Stimulated activated CD8-positive, alpha-beta memory T cell treated with anti-CD3 and anti-CD28 coated beads, Interleukin-4, amount 100 ng/mL, for 4 hours (primary cell): Measurements from ENCODE around the gene C1QL1.

Source experiments
- DNase-seq, 2 donors: peaks; one replicate each; pipeline ENCODE4 v3.0.0-alpha.2; 2020; ENCODE audit warnings: low read depth in 2 of 2, low spot score in 1 of 2

Gene C1QL1

GRCh38 chr17:44968225-44969143 lies at the start of gene C1QL1:
Gene C1QL1, minus strand, starts transcription at chr17:44968303. Its CDS starts 255 bp downstream, at chr17:44968048.
- DNase-seq = peak; percentile 66 to 72

GRCh38 chr17:45016823-45017222 lies 48.7 kb upstream of the C1QL1 start:
- no peak for DNase-seq

GRCh38 chr17:45016237-45016636 lies 48.1 kb upstream of the C1QL1 start:
- no peak for DNase-seq

GRCh38 chr17:45013021-45013997 lies 45.2 kb upstream of the C1QL1 start:
- DNase-seq = no peak

GRCh38 chr17:45011767-45012166 lies 43.7 kb upstream of the C1QL1 start:
- DNase-seq = no peak

- no peak for DNase-seq
Measured at GRCh38 chr17:45009676-45010467, 41.8 kb upstream of the C1QL1 start.

- DNase-seq = no peak
Measured at GRCh38 chr17:45008216-45008615, 40.1 kb upstream of the C1QL1 start.

- DNase-seq = no peak
Measured at GRCh38 chr17:45006927-45007461, 38.9 kb upstream of the C1QL1 start.

- no peak for DNase-seq
Measured at GRCh38 chr17:45005700-45006099, 37.6 kb upstream of the C1QL1 start.

- no peak for DNase-seq
Measured at GRCh38 chr17:45004388-45004787, 36.3 kb upstream of the C1QL1 start.

GRCh38 chr17:45003877-45004276 lies 35.8 kb upstream of the C1QL1 start:
- no peak for DNase-seq

GRCh38 chr17:45001310-45001709 lies 33.2 kb upstream of the C1QL1 start:
- DNase-seq = no peak

GRCh38 chr17:44999433-44999832 lies 31.3 kb upstream of the C1QL1 start:
- no peak for DNase-seq

GRCh38 chr17:44998646-44999045 lies 30.5 kb upstream of the C1QL1 start:
- DNase-seq = no peak

GRCh38 chr17:44997733-44998520 lies 29.8 kb upstream of the C1QL1 start:
- no peak for DNase-seq

GRCh38 chr17:44996304-44996703 lies 28.2 kb upstream of the C1QL1 start:
- DNase-seq = no peak

GRCh38 chr17:44995436-44996001 lies 27.4 kb upstream of the C1QL1 start:
- no peak for DNase-seq

- no peak for DNase-seq
Measured at GRCh38 chr17:44992242-44992939, 24.3 kb upstream of the C1QL1 start.

GRCh38 chr17:44990994-44991393 lies 22.9 kb upstream of the C1QL1 start:
- no peak for DNase-seq
